Calu3 (cell line): ENCODE results near the gene CIB2. TPM values are rescaled to one million over a fixed set of nuclear protein-coding genes. Genes with fewer than 3 reads are reported as not detected.

Source experiments
- BruUV-seq: library from RNA; stranded (reverse); fragments of 400-500 nt; replicated peaks from 2 replicates; lab custom pipeline; 2021; lab: Mats Ljungman, UMichigan
- CTCF ChIA-PET: fragments of 300-600 bp; sonication (Branson Sonifier 250); formaldehyde crosslinking; loops from one replicate; lab custom pipeline; 2022; ENCODE audit warnings: antibody characterized with exemption; lab: Charles Lee
- DNase-seq: peaks from one replicate; pipeline ENCODE4 v3.0.0; 2022
- H3K27ac Mint-ChIP-seq: one replicate; pipeline ENCODE4 v1.8.0; 2022; ENCODE audit warnings: mixed read lengths; ENCODE audit not compliant: unreplicated experiment
- H3K27me3 Mint-ChIP-seq: one replicate; pipeline ENCODE4 v1.8.0; 2022; ENCODE audit warnings: mixed read lengths; ENCODE audit not compliant: unreplicated experiment
- H3K36me3 Mint-ChIP-seq: one replicate; pipeline ENCODE4 v1.8.0; 2022; ENCODE audit warnings: mild to moderate bottlenecking, moderate library complexity, mixed read lengths; ENCODE audit not compliant: insufficient read depth, unreplicated experiment
- H3K4me1 Mint-ChIP-seq: one replicate; pipeline ENCODE4 v1.8.0; 2022; ENCODE audit warnings: mild to moderate bottlenecking, low read depth, mixed read lengths; ENCODE audit not compliant: unreplicated experiment
- H3K4me3 Mint-ChIP-seq: one replicate; pipeline ENCODE4 v1.8.0; 2022; ENCODE audit warnings: mild to moderate bottlenecking, low read depth, moderate library complexity, mixed read lengths; ENCODE audit not compliant: unreplicated experiment
- H3K9me3 Mint-ChIP-seq: one replicate; pipeline ENCODE4 v1.8.0; 2022; ENCODE audit warnings: low read depth, mixed read lengths; ENCODE audit not compliant: unreplicated experiment
- intact Hi-C: fragments of 100-400 bp; cut with micrococcal nuclease; formaldehyde crosslinking; loops from one replicate; pipeline ENCODE4 v1.10.0; 2022; ENCODE audit not compliant: unreplicated experiment
- total RNA-seq: library from RNA; stranded (reverse); gene quantifications from 2 replicates; pipeline ENCODE4 v1.2.3, GENCODE V29; 2022
- TF ChIP-seq, protein P1 (sequence below): fragments of 200-600 bp; IDR thresholded peaks from one replicate; pipeline ENCODE4 v1.8.0; 2022; ENCODE audit warnings: antibody characterized with exemption; ENCODE audit not compliant: unreplicated experiment

Gene CIB2
- total RNA-seq, 1 experiment from 2014 or later, result 15.7 TPM

DNA sequence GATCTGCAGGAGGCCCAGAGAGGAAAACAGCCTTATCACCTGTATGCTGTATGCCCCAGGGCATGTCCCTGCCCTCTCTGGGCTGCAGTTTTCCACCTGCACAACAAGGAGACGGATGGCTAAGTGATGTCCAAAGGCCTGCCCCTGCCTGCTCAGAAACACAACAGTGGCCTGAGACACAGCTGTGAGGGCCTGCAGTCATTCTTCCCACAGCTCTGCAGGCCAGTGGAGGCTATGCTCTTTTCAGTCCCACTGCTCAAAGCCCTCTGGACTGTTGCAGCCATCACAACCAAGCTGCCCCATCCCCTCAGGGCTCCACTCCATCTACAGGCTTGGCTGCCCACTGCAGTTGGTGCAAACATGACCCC lies 48.5 kb downstream of the CIB2 start:
- H3K27ac Mint-ChIP-seq, result no peak overlapping the region
- TF ChIP-seq, protein P1, sequence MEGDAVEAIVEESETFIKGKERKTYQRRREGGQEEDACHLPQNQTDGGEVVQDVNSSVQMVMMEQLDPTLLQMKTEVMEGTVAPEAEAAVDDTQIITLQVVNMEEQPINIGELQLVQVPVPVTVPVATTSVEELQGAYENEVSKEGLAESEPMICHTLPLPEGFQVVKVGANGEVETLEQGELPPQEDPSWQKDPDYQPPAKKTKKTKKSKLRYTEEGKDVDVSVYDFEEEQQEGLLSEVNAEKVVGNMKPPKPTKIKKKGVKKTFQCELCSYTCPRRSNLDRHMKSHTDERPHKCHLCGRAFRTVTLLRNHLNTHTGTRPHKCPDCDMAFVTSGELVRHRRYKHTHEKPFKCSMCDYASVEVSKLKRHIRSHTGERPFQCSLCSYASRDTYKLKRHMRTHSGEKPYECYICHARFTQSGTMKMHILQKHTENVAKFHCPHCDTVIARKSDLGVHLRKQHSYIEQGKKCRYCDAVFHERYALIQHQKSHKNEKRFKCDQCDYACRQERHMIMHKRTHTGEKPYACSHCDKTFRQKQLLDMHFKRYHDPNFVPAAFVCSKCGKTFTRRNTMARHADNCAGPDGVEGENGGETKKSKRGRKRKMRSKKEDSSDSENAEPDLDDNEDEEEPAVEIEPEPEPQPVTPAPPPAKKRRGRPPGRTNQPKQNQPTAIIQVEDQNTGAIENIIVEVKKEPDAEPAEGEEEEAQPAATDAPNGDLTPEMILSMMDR, result no peak
- H3K9me3 Mint-ChIP-seq, result no peaks in the 10 kb centered on the region
- DNase-seq, result no peak
- H3K36me3 Mint-ChIP-seq, result peaks cover 6% of the 10 kb centered on the region
- no peaks in the 10 kb centered on the region for H3K27me3 Mint-ChIP-seq
- peaks cover 19% of the 10 kb centered on the region for H3K4me1 Mint-ChIP-seq
- no peak overlapping the region for H3K4me3 Mint-ChIP-seq
- intact Hi-C loops, result no loop called here
- no TSS peak for BruUV-seq
- CTCF ChIA-PET, result no interaction called here

DNA sequence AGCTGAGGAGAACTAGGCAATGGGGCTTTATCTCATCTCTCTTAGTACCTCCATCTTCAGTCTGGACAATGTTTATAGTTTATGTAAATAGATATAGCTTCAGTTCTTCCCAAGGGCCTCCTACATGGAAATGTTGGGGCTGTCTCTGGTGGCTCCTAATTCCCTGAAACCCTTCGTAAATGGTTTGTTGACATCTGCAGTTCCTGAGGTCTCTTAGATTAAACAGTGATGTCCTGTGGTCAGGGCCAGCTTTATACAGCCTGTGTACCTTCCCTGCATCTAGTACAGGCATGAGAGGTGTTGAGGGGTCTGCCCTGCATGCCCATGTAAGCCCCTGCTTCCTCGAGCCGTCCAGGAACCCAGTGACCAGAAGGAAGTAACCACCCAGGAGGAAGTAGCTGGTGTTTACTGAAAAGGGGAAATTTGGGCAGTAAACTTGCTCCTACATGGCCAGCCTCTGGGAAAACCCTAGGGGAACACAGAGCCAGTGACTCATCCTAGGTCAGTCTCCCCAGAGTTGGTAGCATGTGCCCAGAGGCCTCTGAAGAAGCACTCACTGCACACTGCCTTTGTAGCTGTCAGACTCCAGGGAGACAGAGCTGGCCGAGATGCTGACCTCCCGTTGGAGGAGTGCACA lies 49.0 kb downstream of the CIB2 start:
- H3K36me3 Mint-ChIP-seq, result peaks cover 11% of the 10 kb centered on the region
- no peak for DNase-seq
- TF ChIP-seq, protein P1, result no peak
- H3K27me3 Mint-ChIP-seq, result no peaks in the 10 kb centered on the region
- BruUV-seq, result no TSS peak
- H3K27ac Mint-ChIP-seq, result no peak overlapping the region
- intact Hi-C loops, result no loop called here
- no peak overlapping the region for H3K4me3 Mint-ChIP-seq
- H3K4me1 Mint-ChIP-seq, result peaks cover 19% of the 10 kb centered on the region
- no peaks in the 10 kb centered on the region for H3K9me3 Mint-ChIP-seq
- CTCF ChIA-PET, result no interaction called here

DNA sequence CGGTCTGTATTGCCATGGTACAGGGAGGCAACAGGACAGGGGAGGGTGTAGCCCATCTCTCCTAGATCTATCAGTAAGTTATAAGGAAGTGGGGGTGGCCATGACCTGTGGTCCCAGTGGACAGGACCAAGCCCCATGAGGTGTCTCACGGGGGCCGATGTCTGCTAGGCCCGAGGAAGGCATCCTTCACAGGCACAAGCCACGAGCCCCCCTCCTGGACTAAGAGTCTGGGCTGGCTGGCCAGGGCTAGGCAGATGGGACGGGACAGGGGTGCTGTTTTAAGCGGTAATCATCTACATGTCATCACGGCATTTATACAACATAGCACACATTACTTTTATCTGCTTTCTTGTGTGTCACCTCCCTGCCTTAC lies 51.2 kb downstream of the CIB2 start:
- CTCF ChIA-PET, result interaction anchor here (0.7 kb wide), 1 partner anchor 21 kb away, joined by 3 read pairs; no protein-coding TSS in a partner anchor
- Mint-ChIP-seq H3K9me3 (no peaks in the 10 kb centered on the region), H3K4me3 (no peak overlapping the region), H3K4me1 (peaks cover 27% of the 10 kb centered on the region), H3K36me3 (peaks cover 31% of the 10 kb centered on the region), H3K27me3 (no peaks in the 10 kb centered on the region), H3K27ac (no peak overlapping the region)
- no peak for DNase-seq
- BruUV-seq, result no TSS peak
- TF ChIP-seq, protein P1, result no peak
- intact Hi-C loops, result no loop called here

DNA sequence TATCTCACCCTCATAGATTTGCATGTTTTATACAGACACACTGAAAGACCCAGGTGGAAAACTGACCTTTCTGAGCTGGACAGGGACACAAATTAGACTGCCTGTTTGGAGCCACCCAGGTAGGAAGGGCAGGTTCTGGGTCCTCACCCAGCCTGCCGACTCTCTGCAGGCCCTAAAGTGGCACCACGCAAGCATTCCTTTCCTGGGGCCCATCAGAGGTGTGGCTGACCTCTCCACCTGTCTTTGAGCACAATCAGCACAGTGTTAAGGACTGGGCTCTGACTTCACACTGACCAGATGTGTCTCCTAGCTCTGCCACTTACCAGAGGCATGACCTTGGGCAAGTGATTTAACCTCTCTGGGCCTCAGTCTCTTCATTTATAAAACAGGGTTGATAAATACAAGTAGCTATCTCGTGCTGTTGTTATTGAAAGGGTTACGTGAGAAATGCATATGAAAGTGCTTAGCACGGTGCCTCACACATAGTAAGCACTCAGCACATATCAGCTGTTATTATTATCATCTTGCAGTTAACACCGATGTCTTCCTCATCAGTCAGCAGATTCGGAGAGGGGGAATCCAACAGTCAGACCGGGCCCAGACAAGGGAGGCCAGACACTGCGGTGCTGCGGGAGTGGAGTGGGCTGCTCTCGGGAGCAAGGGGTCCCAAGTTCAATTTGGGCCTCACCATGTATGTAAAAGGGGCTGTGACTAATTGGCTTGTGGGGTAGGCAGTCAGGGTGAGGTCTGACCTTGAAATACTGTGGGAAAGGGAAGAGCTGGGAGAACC lies 51.8 kb downstream of the CIB2 start:
- CTCF ChIA-PET, result interaction anchor here (0.6 to 1.1 kb wide), 3 partner anchors 8 to 29 kb away, joined by 3 read pairs; no protein-coding TSS in a partner anchor
- H3K36me3 Mint-ChIP-seq, result peaks cover 32% of the 10 kb centered on the region
- no peaks in the 10 kb centered on the region for H3K9me3 Mint-ChIP-seq
- no peak overlapping the region for H3K27ac Mint-ChIP-seq
- BruUV-seq, result no TSS peak
- peaks cover 28% of the 10 kb centered on the region for H3K4me1 Mint-ChIP-seq
- DNase-seq, result no peak
- H3K27me3 Mint-ChIP-seq, result no peaks in the 10 kb centered on the region
- TF ChIP-seq, protein P1, result no peak
- intact Hi-C loops, result no loop called here
- no peak overlapping the region for H3K4me3 Mint-ChIP-seq
